22Rv1 (cell line): Measurements from ENCODE around the gene BAZ2A.

Source experiments
- H3K27ac ChIP-seq: fragments of 450-650 bp; 2 replicates; pipeline ENCODE4 v1.5.1; 2017
- ZFX ChIP-seq: fragments of 450-650 bp; IDR thresholded peaks from 2 replicates; pipeline ENCODE4 v1.6.1; 2017; ENCODE audit warnings: antibody characterized with exemption, borderline replicate concordance
- TF ChIP-seq, protein P1 (sequence below): fragments of 450-650 bp; IDR thresholded peaks from 2 replicates; pipeline ENCODE4 v1.5.1; 2017; ENCODE audit warnings: mild to moderate bottlenecking

The BAZ2A gene

DNA sequence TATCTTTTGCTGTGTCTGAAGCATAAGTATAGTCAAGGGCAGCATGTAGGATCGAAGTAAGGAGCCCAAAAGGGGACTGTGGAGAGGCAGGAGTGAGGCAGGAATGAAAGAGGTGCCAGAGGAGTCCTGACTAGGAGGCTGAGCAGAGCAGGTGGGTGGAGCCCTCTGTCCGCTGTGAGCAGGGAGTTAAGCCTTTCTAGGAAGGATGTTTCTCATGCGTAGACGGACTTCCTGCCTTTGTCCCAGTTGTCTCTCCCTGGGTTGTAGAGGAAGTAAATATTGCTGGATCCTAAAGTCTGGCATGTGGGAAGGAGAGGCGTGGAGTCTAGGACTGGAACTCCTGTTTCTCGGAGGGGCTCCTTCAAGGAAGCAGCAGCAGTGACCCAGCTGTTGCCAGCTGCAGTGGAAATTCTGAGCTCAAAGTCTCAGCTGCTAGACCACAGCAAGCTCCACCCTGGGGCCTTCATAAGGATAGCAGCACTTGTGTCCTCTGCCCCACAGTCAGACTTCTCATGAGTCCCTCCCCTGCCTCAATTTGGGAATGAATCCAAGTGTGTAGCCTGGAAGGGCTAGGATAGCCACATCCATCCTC is 64.5 kb downstream of the BAZ2A start:
- H3K27ac ChIP-seq = no peak overlapping the region
- TF ChIP-seq, protein P1, sequence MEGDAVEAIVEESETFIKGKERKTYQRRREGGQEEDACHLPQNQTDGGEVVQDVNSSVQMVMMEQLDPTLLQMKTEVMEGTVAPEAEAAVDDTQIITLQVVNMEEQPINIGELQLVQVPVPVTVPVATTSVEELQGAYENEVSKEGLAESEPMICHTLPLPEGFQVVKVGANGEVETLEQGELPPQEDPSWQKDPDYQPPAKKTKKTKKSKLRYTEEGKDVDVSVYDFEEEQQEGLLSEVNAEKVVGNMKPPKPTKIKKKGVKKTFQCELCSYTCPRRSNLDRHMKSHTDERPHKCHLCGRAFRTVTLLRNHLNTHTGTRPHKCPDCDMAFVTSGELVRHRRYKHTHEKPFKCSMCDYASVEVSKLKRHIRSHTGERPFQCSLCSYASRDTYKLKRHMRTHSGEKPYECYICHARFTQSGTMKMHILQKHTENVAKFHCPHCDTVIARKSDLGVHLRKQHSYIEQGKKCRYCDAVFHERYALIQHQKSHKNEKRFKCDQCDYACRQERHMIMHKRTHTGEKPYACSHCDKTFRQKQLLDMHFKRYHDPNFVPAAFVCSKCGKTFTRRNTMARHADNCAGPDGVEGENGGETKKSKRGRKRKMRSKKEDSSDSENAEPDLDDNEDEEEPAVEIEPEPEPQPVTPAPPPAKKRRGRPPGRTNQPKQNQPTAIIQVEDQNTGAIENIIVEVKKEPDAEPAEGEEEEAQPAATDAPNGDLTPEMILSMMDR = no peak
- TF ChIP-seq ZFX = no peak

DNA sequence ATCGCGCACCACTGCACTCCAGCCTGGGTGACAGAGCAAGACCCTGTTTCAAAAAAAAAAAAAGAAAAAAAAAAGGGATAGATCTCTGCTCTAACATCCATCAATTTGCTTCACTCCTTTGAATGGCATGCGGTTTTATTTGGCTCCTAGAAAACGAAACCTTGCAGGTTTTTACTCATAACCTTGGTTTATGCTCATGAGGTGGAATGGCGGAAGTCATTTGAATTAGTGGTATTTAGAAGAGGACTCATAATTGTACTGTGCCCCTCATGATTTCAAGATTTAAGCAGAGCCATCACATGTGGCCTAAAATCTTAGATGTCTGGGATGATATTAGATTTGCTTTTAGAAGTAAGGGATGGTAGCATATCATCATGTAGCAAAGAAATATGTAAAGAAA is 79.1 kb downstream of the BAZ2A start:
- TF ChIP-seq ZFX = no peak
- TF ChIP-seq, protein P1 = no peak
- H3K27ac ChIP-seq = no peak overlapping the region

- TF ChIP-seq, protein P1 = no peak
- TF ChIP-seq ZFX = no peak
- no peak overlapping the region for H3K27ac ChIP-seq
Measured at GRCh38 chr12:56546680-56547079, 83.4 kb downstream of the BAZ2A start.
